Calu3 (cell line): ENCODE data around the gene RFTN2. TPM values are rescaled to one million over a fixed set of nuclear protein-coding genes. Genes with fewer than 3 reads are reported as not detected.

ENCODE experiments used
- BruUV-seq: library from RNA; stranded (reverse); fragments of 400-500 nt; replicated peaks from 2 replicates; lab custom pipeline; 2021; lab: Mats Ljungman, UMichigan
- CTCF ChIA-PET: fragments of 300-600 bp; sonication (Branson Sonifier 250); formaldehyde crosslinking; loops from one replicate; lab custom pipeline; 2022; ENCODE audit warnings: antibody characterized with exemption; lab: Charles Lee
- DNase-seq: peaks from one replicate; pipeline ENCODE4 v3.0.0; 2022
- H3K27ac Mint-ChIP-seq: one replicate; pipeline ENCODE4 v1.8.0; 2022; ENCODE audit warnings: mixed read lengths; ENCODE audit not compliant: unreplicated experiment
- H3K27me3 Mint-ChIP-seq: one replicate; pipeline ENCODE4 v1.8.0; 2022; ENCODE audit warnings: mixed read lengths; ENCODE audit not compliant: unreplicated experiment
- H3K36me3 Mint-ChIP-seq: one replicate; pipeline ENCODE4 v1.8.0; 2022; ENCODE audit warnings: mild to moderate bottlenecking, moderate library complexity, mixed read lengths; ENCODE audit not compliant: insufficient read depth, unreplicated experiment
- H3K4me1 Mint-ChIP-seq: one replicate; pipeline ENCODE4 v1.8.0; 2022; ENCODE audit warnings: mild to moderate bottlenecking, low read depth, mixed read lengths; ENCODE audit not compliant: unreplicated experiment
- H3K4me3 Mint-ChIP-seq: one replicate; pipeline ENCODE4 v1.8.0; 2022; ENCODE audit warnings: mild to moderate bottlenecking, low read depth, moderate library complexity, mixed read lengths; ENCODE audit not compliant: unreplicated experiment
- H3K9me3 Mint-ChIP-seq: one replicate; pipeline ENCODE4 v1.8.0; 2022; ENCODE audit warnings: low read depth, mixed read lengths; ENCODE audit not compliant: unreplicated experiment
- intact Hi-C: fragments of 100-400 bp; cut with micrococcal nuclease; formaldehyde crosslinking; loops from one replicate; pipeline ENCODE4 v1.10.0; 2022; ENCODE audit not compliant: unreplicated experiment
- total RNA-seq: library from RNA; stranded (reverse); gene quantifications from 2 replicates; pipeline ENCODE4 v1.2.3, GENCODE V29; 2022
- TF ChIP-seq, protein P1 (sequence below): fragments of 200-600 bp; IDR thresholded peaks from one replicate; pipeline ENCODE4 v1.8.0; 2022; ENCODE audit warnings: antibody characterized with exemption; ENCODE audit not compliant: unreplicated experiment

Gene RFTN2
- total RNA-seq, 1 experiment from 2014 or later, result 0.05 TPM

GRCh38 chr2:197669077-197669476, 6.3 kb downstream of the RFTN2 start:
- H3K27ac Mint-ChIP-seq, result no peak overlapping the region
- H3K4me3 Mint-ChIP-seq, result no peak overlapping the region
- no peak for DNase-seq
- intact Hi-C loops, result no loop called here
- H3K9me3 Mint-ChIP-seq, result peaks cover 4% of the 10 kb centered on the region
- TF ChIP-seq, protein P1, sequence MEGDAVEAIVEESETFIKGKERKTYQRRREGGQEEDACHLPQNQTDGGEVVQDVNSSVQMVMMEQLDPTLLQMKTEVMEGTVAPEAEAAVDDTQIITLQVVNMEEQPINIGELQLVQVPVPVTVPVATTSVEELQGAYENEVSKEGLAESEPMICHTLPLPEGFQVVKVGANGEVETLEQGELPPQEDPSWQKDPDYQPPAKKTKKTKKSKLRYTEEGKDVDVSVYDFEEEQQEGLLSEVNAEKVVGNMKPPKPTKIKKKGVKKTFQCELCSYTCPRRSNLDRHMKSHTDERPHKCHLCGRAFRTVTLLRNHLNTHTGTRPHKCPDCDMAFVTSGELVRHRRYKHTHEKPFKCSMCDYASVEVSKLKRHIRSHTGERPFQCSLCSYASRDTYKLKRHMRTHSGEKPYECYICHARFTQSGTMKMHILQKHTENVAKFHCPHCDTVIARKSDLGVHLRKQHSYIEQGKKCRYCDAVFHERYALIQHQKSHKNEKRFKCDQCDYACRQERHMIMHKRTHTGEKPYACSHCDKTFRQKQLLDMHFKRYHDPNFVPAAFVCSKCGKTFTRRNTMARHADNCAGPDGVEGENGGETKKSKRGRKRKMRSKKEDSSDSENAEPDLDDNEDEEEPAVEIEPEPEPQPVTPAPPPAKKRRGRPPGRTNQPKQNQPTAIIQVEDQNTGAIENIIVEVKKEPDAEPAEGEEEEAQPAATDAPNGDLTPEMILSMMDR, result no peak
- CTCF ChIA-PET, result no interaction called here
- no TSS peak for BruUV-seq
- no peaks in the 10 kb centered on the region for H3K36me3 Mint-ChIP-seq
- H3K4me1 Mint-ChIP-seq, result no peaks in the 10 kb centered on the region
- H3K27me3 Mint-ChIP-seq, result no peaks in the 10 kb centered on the region

DNA sequence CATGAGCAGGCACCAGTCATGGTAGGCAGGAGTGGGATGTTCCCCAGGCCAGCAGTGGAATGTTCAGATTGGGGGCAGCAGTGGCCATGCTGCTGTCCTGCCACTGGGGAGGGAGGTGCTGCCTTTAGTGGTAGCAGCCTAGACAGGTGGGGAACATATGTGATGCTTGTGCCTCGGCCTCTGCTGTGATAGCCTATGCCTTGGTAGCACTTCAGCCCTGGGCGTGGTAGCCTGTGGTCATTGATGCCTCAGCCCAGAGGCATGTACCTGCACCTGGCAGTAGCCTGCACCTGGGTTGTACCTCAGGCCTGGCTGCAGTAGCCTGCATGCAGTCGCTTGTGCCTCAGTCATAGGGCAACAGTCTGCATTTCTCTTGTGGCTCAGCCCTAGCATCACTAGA, 7.1 kb downstream of the RFTN2 start:
- CTCF ChIA-PET, result no interaction called here
- no peaks in the 10 kb centered on the region for H3K27me3 Mint-ChIP-seq
- intact Hi-C loops, result no loop called here
- TF ChIP-seq, protein P1, result no peak
- BruUV-seq, result no TSS peak
- H3K4me1 Mint-ChIP-seq, result no peaks in the 10 kb centered on the region
- H3K27ac Mint-ChIP-seq, result no peak overlapping the region
- no peaks in the 10 kb centered on the region for H3K36me3 Mint-ChIP-seq
- H3K4me3 Mint-ChIP-seq, result no peak overlapping the region
- no peak for DNase-seq
- H3K9me3 Mint-ChIP-seq, result peaks cover 4% of the 10 kb centered on the region

DNA sequence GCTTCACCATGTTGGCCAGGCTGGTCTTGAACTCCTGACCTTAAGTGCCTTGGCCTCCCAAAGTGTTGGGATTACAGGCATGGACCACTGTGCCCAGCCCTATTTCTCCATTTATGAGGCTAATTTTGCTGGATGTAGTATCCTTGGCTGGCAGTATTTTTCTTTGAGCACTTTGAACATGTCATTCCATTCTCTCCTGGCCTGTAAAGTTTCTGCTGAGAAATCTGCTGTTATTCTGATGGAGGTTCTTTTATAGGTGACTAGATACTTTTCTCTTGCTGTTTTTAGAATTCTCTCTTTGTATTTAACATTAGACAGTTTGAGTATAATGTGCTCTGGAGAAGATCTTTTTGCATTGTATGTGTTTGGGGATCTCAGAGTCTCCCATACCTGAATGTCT, 9.1 kb downstream of the RFTN2 start:
- TF ChIP-seq, protein P1, result no peak
- no peak overlapping the region for H3K27ac Mint-ChIP-seq
- CTCF ChIA-PET, result no interaction called here
- intact Hi-C loops, result no loop called here
- no peak for DNase-seq
- H3K27me3 Mint-ChIP-seq, result no peaks in the 10 kb centered on the region
- no peak overlapping the region for H3K4me3 Mint-ChIP-seq
- no TSS peak for BruUV-seq
- H3K4me1 Mint-ChIP-seq, result no peaks in the 10 kb centered on the region
- H3K36me3 Mint-ChIP-seq, result no peaks in the 10 kb centered on the region
- H3K9me3 Mint-ChIP-seq, result peaks cover 4% of the 10 kb centered on the region

DNA sequence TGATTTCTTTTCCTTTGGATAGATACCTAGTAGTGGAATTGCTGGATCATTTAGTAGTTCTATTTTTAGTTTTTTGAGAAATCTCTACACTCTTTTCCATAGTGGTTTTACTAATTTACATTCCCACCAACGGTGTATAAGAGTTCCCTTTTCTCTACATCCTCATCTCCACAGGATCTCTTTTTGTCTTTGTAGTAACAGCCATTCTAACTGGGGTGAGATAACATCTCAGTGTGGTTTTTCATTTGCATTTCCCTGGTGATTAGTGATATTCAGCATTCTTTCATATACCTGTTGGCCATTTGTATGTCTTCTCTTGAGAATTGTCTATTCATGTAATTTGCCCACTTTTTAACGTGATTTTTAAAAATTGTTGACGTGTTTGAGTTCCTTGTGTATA, 13.8 kb downstream of the RFTN2 start:
- no peak overlapping the region for H3K4me3 Mint-ChIP-seq
- intact Hi-C loops, result no loop called here
- H3K27me3 Mint-ChIP-seq, result no peaks in the 10 kb centered on the region
- CTCF ChIA-PET, result no interaction called here
- no TSS peak for BruUV-seq
- TF ChIP-seq, protein P1, result no peak
- DNase-seq, result no peak
- no peak overlapping the region for H3K27ac Mint-ChIP-seq
- peaks cover 4% of the 10 kb centered on the region for H3K9me3 Mint-ChIP-seq
- H3K4me1 Mint-ChIP-seq, result no peaks in the 10 kb centered on the region
- H3K36me3 Mint-ChIP-seq, result no peaks in the 10 kb centered on the region
